GM18508 (cell line): ENCODE data around the gene ITLN1.

Experiments
- ATAC-seq: cut with Tn5 transposase; IDR thresholded peaks from one replicate; pipeline ENCODE4 v1.9.1; 2021; ENCODE audit warnings: moderate number of reproducible peaks; ENCODE audit not compliant: insufficient read depth, unreplicated experiment

Gene ITLN1

DNA sequence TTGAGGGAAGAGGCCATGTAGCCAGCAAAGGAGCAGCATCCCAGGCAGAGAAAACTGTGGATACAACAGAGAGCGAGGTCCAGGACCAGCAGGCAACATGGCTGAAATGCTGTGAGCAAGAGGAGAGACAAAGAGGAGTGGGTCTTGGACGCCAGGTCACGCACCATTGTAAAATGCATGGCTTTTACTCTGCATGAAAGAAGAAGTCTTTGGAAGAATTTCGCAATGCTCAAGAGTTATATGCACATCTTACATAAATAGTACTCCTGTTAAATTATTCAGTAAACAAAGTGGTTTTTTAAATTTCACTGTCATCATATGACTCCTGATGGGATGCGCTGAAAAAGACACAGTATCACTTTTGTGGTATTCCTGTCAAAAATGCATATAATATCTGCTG lies 25.8 kb downstream of the ITLN1 start:
- no peak for ATAC-seq

DNA sequence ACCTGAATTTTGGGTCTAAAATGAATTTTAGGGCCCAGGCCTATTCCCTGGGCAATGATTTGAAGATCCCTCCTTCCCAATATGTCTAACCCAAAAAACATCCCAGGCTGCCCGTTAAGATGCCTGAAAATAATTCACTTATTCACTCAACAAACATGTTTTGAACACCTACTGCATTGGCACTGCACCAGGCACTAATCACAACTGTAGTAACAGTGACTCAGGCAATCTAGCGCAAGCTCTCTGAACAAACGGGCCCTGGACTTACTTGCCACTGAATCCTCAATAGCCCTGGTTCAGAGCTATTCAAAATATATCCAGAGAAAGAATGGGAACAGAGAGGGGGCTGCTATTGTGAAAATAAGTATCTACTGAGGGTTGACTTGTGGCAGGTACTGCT lies 26.5 kb downstream of the ITLN1 start:
- no peak for ATAC-seq

DNA sequence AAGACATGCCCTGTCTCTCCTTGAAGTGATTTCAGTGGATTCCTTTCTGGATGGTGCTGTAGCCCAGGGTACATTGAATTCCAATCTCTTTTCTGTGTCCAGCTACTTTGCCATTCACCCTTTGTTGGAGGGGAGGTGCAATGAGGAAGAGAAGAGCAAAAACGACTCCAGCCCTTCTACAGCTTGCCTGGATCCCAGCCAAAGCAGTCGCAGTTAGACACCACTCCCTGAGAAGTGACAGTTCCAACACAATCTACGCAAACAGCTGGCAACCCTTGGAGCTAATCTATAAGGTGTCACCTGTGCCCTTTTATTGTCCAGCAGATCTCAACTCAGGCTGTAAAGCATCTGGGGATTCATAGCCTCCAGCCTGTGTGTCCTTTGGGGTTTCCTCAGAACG lies 26.9 kb downstream of the ITLN1 start:
- ATAC-seq: no peak

DNA sequence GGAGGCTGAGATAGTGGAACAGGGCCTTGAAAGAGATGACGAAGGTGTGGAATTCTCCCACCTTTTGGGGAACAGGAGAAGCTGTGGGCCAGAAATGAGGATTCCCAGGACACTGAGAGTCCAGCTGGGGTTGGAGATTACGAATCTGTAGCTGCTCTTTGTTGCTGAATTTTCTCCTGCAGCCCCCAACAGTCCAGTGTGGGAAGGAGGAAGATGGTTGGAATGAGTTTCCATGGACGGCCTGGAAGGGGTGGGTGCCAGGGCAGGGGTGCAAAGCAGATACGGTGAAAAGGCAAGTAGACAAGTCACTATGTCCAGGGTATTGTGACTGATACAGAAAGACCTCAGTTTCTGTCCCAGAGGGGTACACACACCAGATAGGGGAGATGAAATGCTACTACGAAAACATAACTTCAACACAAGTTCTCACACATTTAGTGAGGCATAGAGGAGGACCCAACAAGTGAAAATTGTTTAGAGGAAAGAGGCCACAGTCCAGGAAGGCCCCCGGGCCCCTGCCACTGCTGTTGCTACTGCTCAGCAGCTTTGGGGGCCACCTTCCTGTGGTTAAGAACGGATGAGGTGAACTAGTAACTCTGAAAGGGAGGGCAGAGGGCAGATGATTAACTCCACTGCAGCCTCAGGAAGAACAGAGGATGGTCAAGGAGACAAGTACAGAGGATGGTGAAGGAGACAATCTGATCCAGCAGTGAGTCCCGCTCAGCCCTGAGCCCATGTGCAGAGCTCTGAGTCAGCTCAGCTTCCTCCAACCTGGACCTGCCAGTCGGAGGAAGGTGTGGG lies 29.6 kb downstream of the ITLN1 start:
- ATAC-seq: peak; percentile 69

DNA sequence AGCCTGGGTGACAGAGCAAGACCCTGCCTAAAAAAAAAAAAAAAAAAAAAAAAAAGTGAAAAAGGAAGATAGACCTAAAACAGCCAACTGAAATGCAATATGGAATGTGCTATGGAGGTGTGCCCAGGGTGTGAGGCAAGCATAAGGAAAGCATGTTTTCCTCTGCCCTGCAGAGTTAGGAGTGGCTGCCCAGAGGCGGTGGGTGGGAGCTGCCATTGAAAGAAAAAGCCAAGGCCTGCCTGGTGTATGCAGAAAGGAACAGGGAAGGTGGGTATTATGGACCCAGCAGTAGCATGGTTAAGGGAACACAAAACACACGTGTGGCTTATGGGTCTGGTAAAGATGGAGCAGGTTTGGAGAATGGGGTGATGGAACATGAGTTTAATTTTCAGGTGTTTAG lies 31.2 kb downstream of the ITLN1 start:
- no peak for ATAC-seq

DNA sequence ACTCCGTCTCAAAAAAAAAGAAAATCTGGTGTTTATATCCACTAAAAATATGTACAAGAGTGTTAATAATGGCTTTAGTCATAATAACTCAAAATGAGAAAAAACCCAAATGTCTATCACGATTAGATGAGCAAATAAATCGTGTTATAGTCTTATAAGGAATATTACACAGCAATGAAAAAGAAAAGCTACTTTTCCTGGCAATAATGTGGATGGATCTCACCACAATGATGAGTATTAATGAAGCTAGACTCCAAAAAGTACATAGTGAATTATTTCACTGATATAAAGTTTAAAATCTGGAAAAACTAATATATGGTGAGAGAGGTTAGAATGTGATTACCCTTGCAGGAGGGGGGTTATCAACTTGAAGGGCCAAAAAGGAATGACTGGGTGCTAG lies 32.0 kb downstream of the ITLN1 start:
- ATAC-seq: no peak

DNA sequence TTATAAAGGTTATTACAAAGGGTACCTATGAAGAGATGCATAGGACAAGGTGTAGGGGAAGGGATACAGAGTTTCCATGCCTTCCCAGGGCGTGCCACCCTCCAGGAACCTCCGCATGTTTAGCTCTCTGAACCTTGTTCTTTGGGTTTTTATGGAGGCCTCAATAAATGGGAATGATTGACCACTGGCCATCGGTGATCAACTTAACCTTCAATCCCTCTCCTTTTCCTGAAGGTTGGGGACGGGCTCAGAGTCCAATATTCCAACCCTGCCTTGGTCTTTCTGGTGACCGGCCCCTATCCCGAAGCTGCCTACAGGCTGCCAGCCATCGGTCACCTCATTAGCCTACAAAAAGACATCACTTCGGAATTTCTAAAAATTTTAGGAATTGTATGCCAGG lies 34.0 kb downstream of the ITLN1 start:
- no peak for ATAC-seq

DNA sequence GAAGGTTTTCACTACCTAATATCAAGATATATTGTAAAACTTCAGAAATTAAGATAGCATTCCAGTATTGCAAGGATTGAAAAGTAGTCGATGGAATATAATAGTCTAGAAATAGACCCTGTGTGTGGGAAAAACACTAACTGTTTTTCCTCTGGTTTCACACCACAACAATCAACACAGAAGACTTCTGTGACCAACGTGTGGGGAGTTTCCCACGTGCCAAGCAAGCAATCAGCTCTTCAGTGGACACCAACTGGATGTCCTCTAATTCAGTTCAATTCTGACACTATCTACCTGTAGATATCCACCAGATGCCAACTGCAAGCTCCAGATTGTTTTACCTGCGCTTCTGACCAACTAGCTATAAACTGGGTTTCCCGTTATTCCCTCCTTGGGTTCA lies 34.4 kb downstream of the ITLN1 start:
- ATAC-seq: no peak

DNA sequence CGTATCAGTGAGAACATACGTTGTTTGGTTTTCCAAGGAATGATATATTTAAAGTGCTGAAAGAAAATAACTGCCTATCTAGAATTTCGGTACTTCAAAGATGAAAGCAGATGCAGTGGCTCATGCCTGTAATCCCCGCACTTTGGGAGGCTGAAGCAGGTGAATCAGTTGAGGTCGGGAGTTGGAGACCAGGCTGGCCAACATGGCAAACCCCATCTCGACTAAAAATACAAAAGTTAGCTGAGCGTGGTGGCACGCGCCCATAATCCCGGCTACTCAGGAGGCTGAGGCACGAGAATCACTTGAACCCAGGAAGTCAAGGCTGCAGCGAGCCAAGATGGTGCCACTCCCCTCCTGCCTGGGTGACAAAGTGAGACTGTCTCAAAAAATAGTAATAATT lies 38.7 kb downstream of the ITLN1 start:
- no peak for ATAC-seq

DNA sequence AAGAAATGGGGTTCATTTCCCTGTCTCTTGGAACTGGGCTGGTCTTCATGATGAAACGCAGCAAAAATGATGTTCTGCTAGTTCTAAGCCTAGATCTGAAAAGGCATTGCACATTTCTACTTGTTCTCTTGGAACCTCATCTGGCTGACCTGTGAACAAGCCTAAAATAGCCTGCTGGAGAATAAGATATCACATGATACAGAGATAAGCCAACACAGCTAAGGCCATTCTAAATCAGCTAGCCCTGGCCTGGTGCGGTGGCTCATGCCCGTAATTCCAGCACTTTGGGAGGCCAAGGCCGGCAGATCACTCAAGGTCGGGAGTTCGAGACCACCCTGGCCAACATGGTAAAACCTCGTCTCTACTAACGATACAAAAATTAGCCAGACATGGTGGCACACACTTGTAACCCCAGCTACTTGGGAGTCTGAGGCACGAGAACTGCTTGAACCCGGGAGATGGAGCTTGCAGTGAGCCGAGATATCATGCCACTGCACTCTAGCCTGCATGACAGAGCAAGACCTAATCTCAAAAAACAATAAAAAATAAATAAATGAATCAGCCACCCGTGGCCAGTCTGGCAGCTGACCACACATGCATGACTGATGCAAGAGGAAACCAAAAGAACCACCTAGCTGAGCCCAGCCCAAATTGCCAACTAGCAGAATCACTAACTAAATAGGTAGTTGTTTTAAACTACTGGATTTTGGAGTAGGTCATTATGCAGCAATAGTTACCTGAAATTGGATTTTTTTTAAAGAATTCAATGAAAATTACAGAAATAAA lies 40.3 kb downstream of the ITLN1 start:
- no peak for ATAC-seq

DNA sequence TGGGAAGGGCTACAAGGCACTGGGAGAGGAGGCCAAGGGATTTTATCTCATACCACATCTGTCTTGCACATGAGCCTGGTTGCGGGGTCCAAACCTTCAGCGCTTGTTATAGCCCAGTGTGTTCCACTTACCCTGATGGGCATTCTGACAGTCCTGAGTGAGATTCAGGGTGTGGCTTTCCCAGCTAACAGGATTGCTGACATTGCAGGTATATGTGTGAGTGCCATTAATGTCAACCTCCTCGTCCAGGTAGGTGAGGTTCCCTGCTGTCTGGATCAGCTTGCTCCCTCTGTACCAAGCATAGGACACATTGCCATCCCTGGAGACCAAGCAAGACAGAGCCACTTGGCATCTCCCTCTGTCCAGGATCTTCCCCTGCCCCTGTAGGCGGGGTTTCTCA lies 43.9 kb downstream of the ITLN1 start:
- no peak for ATAC-seq

DNA sequence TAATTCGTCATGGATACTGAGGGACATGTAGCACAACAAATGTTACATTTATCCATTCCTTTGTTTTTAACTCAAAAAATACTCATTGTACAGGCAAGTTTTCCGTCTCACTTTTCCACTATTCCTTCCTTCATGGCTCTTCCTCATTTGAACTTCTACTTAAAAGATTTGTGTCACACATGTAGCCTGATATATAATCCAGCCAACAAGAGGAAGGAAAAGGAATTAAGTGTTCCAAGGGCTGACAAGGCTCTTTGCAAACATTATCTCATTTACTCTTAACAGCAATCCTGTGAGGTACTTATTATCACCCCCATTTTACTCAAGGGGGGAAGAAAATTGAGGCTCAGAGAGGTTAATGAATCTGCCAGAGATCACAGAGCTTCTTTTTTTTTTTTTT lies 45.2 kb downstream of the ITLN1 start:
- no peak for ATAC-seq

DNA sequence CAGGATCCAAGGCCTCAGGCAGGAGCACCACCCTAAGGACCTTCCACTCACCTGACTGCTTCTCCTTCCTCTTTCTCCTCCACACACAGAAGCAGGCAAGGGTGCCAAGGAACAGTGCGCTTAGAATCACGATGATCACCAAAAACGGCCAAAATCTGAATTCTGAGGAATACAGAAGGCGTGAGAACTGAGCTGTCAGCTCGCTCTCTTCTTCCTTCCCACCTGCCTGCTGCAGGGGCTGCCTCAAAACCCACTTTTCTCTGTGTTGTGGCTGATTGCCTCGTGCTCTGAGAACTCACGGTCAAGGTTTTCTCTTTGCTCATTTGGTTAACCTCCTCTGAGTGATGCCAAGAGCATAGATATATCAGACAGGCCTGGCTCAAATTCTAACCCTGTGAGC lies 46.1 kb downstream of the ITLN1 start:
- ATAC-seq: no peak

DNA sequence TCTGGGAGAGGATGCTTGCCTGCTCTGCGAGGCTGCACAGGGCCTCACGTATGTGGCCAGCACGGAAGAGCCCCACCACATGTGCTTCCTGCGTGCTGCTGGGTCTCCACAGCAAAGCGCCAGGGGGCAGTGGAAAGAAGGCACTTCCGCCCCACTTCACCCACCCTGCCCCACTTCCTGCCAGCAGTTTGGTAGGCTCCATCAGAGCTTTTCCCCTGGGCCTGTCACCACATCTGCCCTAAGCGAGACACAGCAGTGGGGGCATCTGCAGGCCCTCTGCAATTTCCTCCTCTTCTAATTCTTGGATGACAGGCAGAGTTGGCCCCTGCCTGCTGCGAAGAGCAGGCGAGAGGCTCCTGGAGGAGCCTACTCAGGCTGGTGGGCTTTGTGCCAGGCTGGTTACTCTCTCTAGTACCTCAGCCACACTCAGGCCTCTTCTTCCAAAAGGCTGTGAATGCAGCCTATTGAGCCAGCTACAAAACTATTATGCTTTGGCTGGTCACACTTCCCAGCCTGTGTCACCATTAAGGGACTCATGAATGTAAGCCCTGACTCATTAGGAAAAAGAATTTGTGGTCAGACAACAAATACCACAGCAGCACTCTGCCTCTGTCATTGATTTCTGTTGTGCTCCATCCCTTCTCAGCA lies 47.3 kb downstream of the ITLN1 start:
- ATAC-seq: no peak

DNA sequence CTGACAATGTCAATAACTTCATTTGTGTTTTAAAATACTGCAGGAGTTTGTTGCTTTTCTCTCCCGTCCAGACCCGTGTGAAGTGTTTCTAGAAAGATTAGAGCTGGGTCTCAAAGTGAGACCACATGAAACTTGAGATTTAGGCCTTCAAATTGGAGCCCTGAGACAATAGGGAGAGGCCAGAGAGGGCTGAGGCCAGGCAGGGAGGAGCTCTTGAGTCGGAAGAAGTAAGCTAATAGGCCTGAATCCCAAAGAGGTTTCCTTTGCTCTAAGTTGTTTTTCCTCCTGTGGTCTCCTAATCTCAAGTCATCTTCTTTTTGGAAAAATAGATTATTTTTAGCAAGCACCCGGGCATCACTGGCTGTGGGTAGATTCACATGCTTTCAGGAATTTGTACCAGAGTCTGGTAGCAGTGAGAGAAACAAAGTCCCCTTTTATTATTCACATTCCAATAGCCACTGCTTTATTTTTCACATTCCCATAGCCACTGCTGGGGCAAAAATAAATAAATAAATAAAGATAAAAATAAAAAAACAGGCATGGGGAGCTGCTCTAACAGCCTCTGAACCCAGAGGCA lies 47.9 kb downstream of the ITLN1 start:
- no peak for ATAC-seq

DNA sequence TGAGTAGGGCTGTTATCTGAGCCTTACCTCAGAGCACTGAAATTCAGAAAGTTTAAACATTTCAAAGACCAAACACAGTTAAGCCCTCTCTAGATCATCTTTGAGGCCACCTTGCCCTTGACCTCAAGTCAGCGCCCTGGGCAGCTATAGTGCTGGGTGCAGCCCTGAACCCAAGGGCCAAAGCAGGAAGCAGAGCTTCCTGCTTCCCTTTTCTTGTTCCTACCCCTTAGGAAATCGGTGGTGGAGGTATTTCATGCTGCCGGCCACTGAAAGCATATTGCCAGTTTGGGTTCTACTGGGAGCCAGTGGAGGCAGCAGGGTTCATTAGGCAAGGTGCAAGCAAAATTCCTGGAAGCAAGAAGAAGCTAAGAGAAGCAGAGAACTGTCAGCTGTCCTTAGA lies 48.4 kb downstream of the ITLN1 start:
- ATAC-seq: no peak

DNA sequence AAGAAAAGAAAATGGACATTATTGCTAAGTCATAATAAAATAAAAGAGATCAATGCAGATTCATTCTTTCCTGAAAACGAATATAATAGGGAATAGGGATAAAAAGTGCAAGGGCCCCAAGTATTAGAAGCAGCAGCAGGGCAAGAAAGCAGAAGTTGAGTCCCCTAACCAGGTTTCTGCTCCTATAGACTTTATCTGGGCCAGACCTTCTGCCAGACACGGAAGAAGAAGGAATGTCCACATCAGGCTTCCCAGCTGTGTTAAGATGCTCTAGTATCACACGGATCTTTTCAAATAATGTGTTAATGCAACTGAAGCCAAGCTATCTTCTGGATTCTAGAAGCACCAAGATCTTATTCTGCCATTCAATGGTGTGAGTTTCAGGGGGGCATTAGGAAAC lies 49.2 kb downstream of the ITLN1 start:
- ATAC-seq: no peak

DNA sequence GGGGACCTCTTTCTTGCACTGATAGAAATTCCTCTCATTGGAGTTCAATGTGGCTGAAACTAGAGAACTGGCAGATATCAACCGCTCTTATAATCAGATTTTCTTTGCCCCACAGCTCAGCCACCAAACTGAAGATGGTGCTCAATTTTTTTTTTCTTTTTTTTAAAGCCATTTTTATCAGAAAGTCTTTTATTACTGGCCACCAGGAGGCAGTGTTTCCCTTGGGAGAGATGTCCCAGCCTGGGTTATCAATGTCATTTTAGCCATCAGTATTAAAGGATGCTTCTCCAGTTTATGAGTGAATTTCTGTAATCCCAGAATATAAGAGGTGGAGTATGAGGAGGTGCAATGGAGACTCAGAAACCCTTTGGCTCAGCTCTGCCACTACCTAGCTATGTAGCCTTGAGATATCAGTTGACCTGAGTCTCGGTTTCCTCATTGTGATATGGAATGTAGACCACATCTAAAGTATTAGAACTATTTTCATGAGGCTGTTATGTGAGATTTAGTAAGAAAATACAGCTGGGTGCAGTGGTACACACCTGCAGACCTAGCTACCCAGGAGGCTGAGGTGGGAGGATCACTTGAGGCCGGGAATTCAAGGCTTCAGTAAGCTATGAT lies 49.9 kb downstream of the ITLN1 start:
- no peak for ATAC-seq

DNA sequence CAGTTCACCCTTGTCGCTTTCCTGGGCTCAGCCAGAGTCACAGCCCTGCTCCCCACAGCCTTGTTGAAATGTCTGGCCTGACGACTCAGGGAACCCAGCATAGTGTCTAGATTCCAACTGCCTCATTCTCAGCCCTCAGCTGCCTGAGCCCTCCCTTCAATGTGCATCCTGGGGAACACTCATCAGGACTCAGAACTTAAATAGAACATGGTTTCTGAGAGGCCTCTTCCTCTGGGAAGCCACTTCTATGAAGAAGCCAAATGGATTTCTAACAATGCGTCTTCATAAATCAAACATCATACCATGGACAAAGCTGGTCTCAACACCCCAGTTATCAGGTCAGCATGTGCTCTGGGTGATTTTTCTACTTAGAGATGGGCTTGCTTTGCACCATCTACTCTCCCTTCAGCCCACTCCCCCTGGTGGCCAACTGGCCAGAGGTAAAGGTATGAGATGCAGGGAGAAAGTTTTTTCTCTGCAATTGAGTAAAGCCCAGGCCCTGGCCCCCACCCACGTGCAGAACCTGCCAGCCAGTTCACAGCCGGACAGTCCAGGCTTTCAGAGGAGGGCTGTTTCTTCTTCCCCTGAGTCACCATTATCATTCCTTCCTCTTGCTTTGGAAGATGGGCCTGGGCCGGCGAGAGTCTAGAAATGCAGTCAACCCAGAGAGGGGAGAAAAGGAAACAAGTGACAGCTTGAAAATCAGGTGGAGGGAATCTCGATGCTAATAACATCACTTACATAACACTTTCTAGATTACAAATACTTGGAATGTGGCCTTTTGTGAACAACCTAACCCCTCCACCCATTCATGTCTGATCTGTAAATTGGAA lies 54.4 kb downstream of the ITLN1 start:
- no peak for ATAC-seq

DNA sequence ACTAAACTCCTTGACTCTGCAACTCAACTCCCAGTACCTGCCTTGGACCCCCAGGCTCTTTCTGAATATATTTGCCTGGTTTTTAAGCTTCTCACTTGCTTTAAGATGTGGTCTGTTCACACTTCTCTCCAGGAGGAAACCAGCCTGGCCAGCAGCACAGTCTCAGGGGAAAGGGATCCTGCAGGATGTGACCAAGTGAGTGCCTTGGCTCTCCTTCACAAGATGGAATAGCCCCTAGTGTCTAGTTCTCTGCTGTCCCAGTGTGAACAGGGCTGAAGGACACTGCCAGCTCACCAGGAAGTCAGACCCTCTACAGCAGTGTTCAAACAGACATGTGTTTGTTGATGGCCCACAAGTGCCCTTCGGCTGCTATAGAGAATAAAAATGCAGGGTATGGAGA lies 55.2 kb downstream of the ITLN1 start:
- ATAC-seq: no peak
